ENCODE measurements around the gene KIAA0319L.
A peak's percentile ranks its signal among the peaks of the same experiment; 100 is the strongest.

KIAA0319L gene

GRCh38 chr1:35561972-35562680, 4.9 kb upstream of the KIAA0319L start:
- DNase-seq, result no peak

GRCh38 chr1:35561297-35561971, 4.2 kb upstream of the KIAA0319L start:
- DNase-seq, result no peak

- peak; percentile 76 to 80 for DNase-seq
These were observed 3.3 kb upstream of the KIAA0319L start for GRCh38 chr1:35560256-35561225.

- no peak for DNase-seq
These were observed 2.2 kb upstream of the KIAA0319L start for GRCh38 chr1:35559317-35559944.

GRCh38 chr1:35558374-35559316, 1.4 kb upstream of the KIAA0319L start:
- DNase-seq, result no peak

- peak; percentile 92 to 97 for DNase-seq
These were observed 589 bp upstream of the KIAA0319L start, which contains the start of gene NCDN for GRCh38 chr1:35557611-35558373. Gene NCDN (plus strand): TSS chr1:35557799. CDS start chr1:35558191, 392 bp downstream.

GRCh38 chr1:35556484-35557117, 602 bp downstream of the KIAA0319L start:
- no peak for DNase-seq

GRCh38 chr1:35555601-35556477, 1.4 kb downstream of the KIAA0319L start:
- no peak for DNase-seq

- DNase-seq, result no peak
These were observed 2.0 kb downstream of the KIAA0319L start for GRCh38 chr1:35555212-35555584.

GRCh38 chr1:35554266-35555211, 2.7 kb downstream of the KIAA0319L start:
- no peak for DNase-seq

- DNase-seq, result no peak
These were observed 3.4 kb downstream of the KIAA0319L start for GRCh38 chr1:35553851-35554250.

GRCh38 chr1:35546614-35547013, 10.6 kb downstream of the KIAA0319L start:
- no peak for DNase-seq

GRCh38 chr1:35544976-35545375, 12.2 kb downstream of the KIAA0319L start:
- DNase-seq, result peak; percentile 22 to 33

GRCh38 chr1:35539824-35540261, 17.4 kb downstream of the KIAA0319L start:
- DNase-seq, result no peak

GRCh38 chr1:35539073-35539823, 18.0 kb downstream of the KIAA0319L start:
- DNase-seq, result no peak

- no peak for DNase-seq
These were observed 19.4 kb downstream of the KIAA0319L start for GRCh38 chr1:35537806-35538205.

GRCh38 chr1:35536556-35537162, 20.5 kb downstream of the KIAA0319L start:
- no peak for DNase-seq

Data from hippocampal formation (tissue), 2 donors.